ENCODE measurements around the gene ZNF385B. TPM values are rescaled to one million over a fixed set of nuclear protein-coding genes. Genes with fewer than 3 reads are reported as not detected.
A peak's percentile ranks its signal among the peaks of the same experiment; 100 is the strongest.

The ZNF385B gene
- total and polyA plus RNA-seq, 10 of the 15 experiments (the other 5 are each of a cell fraction or from before 2014, with no cell fraction given) = not detected

DNA sequence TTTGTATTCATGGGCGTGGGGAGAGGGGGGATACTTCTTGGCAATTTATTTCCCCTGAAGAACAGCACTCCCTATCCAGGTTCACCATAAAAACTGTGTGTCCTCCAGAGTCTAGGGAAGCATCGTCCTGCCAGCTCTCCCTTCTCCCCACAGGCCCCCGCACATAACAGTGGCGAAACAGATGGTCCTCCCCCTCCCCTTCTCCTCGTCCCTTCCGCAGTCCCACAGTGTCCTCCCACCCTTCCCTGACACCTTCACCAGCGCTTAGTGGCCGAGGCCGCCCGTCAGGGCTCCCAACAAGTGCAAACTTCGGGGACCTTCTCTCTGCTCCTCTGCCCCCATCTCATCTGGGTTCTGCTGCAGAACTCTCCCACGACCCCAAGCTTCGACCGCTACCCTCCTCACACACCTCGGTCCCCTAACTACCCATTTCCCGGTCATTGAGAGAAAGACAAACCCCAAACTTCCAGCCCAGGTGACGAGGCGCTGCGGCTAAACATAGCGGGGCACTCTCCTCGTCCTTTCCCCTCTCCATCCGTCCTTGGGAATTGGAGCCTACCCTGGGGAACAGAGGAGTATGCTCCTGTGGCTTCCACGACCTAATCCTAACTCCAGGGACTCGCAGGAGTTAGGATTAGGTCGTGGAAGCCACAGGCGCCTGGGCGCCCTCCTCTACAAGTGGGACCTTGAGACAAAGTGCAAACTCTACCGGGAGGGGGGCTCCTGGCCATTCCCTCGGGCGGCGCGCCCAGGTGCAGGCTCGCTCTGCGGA lies 971 bp downstream of the ZNF385B start:
- DNase-seq (ENCODE audit: low read depth, low spot score) (no peak), FAIRE-seq (no peak), ATAC-seq (no peak)
- 17% methylated on average over 29 of the region's 34 CpGs for WGBS (ENCODE audit: insufficient coverage, insufficient replicate concordance, low lambda C conversion rate, missing lambda C conversion rate)
- ChIA-PET RAD21 (ENCODE audit: unreplicated experiment) (no interaction called here), SMC1A (ENCODE audit: uncharacterized antibody, unreplicated experiment) (no interaction called here), CTCF (no interaction called here), POLR2A (no interaction called here)
- H3K27ac ChIP-seq (ENCODE audit: control insufficient read depth, insufficient read depth) = no peak overlapping the region
- BruUV-seq (replicated peaks) = no TSS peak
- H2AFZ ChIP-seq (ENCODE audit: control insufficient read depth, low read depth, low read length) = no peak overlapping the region
- H3K36me3 ChIP-seq (ENCODE audit: control insufficient read depth in 2 of 2, insufficient read depth in 2 of 2, low read length in 1 of 2) = no peaks in the 10 kb centered on the region
- no peaks in the 10 kb centered on the region for H3K79me2 ChIP-seq (ENCODE audit: control insufficient read depth, insufficient read depth, low read length)
- H3K4me2 ChIP-seq (ENCODE audit: control insufficient read depth, insufficient read depth) = peak overlapping the region; percentile 60; the same call in 1 of the 2 replicates
- H3K27me3 ChIP-seq (replicated peaks in 1 of 2; ENCODE audit: control insufficient read depth in 2 of 2, insufficient read depth in 2 of 2, low read length in 1 of 2) = peaks cover 5 to 17% of the 10 kb centered on the region in 2 experiments
- H3K4me1 ChIP-seq (ENCODE audit: control insufficient read depth, insufficient read depth, low read length) = no peaks in the 10 kb centered on the region; the same call in 1 of the 2 replicates
- no peaks in the 10 kb centered on the region for H3K9me3 ChIP-seq (replicated peaks; ENCODE audit: control insufficient read depth, insufficient read depth, low read length)
- TF ChIP-seq SMC3 (IDR thresholded peaks at IDR 0.05; ENCODE audit: borderline replicate concordance, low read length) (no peak), SUZ12 (IDR thresholded peaks at IDR 0.05; ENCODE audit: unreplicated experiment) (peak; percentile 95)
- no peak overlapping the region for H3K9ac ChIP-seq (ENCODE audit: control insufficient read depth, insufficient read depth, low read length)
- intact Hi-C loops (cut with micrococcal nuclease; ENCODE audit: unreplicated experiment) = no loop called here
- H3K4me3 ChIP-seq = no peak overlapping the region
- in situ Hi-C loops (cut with MboI) = no loop called here
- H4K20me1 ChIP-seq (ENCODE audit: control insufficient read depth, insufficient read depth) = no peaks in the 10 kb centered on the region

DNA sequence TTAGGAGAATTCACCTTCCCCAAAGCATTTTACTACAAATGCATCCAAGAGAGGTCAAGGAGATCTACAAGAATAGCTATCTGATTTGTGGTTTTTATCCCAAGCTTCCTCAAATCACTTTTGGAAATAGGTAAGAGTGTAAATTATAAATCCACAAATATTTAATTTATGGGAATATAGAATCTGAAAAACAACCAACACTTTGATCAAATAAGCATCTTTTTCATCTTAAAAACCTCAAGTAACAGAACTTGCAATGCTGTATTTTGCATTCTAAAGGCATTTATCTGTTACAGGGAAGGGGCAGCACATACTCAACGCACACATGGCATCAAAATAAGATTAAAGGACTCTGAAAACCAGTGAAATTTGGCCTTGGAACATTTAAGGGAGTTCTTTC lies 1.9 kb downstream of the ZNF385B start:
- in situ Hi-C loops (cut with MboI) = no loop called here
- no peak for ATAC-seq
- H3K9ac ChIP-seq (ENCODE audit: control insufficient read depth, insufficient read depth, low read length) = no peak overlapping the region
- no peak for TF ChIP-seq CREB1 (IDR thresholded peaks at IDR 0.05; ENCODE audit: low read depth)
- no peak for TF ChIP-seq BRCA1 (IDR thresholded peaks at IDR 0.05; ENCODE audit: low read depth, low read length)
- TF ChIP-seq NBN (IDR thresholded peaks at IDR 0.05) = no peak
- no peak for TF ChIP-seq KLF5 (IDR thresholded peaks at IDR 0.05; ENCODE audit: partially characterized antibody)
- TF ChIP-seq, protein P1, sequence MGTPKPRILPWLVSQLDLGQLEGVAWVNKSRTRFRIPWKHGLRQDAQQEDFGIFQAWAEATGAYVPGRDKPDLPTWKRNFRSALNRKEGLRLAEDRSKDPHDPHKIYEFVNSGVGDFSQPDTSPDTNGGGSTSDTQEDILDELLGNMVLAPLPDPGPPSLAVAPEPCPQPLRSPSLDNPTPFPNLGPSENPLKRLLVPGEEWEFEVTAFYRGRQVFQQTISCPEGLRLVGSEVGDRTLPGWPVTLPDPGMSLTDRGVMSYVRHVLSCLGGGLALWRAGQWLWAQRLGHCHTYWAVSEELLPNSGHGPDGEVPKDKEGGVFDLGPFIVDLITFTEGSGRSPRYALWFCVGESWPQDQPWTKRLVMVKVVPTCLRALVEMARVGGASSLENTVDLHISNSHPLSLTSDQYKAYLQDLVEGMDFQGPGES (IDR thresholded peaks at IDR 0.05) = no peak
- no peak for TF ChIP-seq KDM1A (IDR thresholded peaks at IDR 0.05; ENCODE audit: borderline replicate concordance)
- no peak for TF ChIP-seq SMAD1 (IDR thresholded peaks at IDR 0.05; ENCODE audit: low read depth, partially characterized antibody)
- TF ChIP-seq, protein P2, sequence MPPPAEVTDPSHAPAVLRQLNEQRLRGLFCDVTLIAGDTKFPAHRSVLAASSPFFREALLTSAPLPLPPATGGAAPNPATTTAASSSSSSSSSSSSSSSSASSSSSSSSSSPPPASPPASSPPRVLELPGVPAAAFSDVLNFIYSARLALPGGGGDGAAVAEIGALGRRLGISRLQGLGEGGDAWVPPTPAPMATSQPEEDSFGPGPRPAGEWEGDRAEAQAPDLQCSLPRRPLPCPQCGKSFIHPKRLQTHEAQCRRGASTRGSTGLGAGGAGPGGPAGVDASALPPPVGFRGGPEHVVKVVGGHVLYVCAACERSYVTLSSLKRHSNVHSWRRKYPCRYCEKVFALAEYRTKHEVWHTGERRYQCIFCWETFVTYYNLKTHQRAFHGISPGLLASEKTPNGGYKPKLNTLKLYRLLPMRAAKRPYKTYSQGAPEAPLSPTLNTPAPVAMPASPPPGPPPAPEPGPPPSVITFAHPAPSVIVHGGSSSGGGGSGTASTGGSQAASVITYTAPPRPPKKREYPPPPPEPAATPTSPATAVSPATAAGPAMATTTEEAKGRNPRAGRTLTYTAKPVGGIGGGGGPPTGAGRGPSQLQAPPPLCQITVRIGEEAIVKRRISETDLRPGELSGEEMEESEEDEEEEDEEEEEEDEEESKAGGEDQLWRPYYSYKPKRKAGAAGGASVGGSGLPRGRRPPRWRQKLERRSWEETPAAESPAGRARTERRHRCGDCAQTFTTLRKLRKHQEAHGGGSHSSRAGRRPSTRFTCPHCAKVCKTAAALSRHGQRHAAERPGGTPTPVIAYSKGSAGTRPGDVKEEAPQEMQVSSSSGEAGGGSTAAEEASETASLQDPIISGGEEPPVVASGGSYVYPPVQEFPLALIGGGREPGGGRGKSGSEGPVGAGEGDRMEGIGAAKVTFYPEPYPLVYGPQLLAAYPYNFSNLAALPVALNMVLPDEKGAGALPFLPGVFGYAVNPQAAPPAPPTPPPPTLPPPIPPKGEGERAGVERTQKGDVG (CRISPR knock-in tag; IDR thresholded peaks at IDR 0.05) = no peak
- no peak for TF ChIP-seq NR2F1 (conservative IDR thresholded peaks at IDR 0.05)
- TF ChIP-seq, protein P3, sequence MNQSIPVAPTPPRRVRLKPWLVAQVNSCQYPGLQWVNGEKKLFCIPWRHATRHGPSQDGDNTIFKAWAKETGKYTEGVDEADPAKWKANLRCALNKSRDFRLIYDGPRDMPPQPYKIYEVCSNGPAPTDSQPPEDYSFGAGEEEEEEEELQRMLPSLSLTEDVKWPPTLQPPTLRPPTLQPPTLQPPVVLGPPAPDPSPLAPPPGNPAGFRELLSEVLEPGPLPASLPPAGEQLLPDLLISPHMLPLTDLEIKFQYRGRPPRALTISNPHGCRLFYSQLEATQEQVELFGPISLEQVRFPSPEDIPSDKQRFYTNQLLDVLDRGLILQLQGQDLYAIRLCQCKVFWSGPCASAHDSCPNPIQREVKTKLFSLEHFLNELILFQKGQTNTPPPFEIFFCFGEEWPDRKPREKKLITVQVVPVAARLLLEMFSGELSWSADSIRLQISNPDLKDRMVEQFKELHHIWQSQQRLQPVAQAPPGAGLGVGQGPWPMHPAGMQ (IDR thresholded peaks at IDR 0.05; ENCODE audit: borderline replicate concordance) = no peak
- no peak for TF ChIP-seq ZNF274 (IDR thresholded peaks at IDR 0.05; ENCODE audit: insufficient read depth, insufficient read length)

More for the DNA sequence above, 1.9 kb downstream of the ZNF385B start:
- H3K27ac ChIP-seq (ENCODE audit: control insufficient read depth, insufficient read depth) = no peak overlapping the region
- no peak for FAIRE-seq
- BruUV-seq (replicated peaks) = no TSS peak
- POLR2A ChIA-PET = no interaction called here
- H3K4me3 ChIP-seq = no peak overlapping the region
- H3K4me2 ChIP-seq (ENCODE audit: control insufficient read depth, insufficient read depth) = no peak overlapping the region
- H3K4me1 ChIP-seq (ENCODE audit: control insufficient read depth, insufficient read depth, low read length) = no peaks in the 10 kb centered on the region; the same call in 1 of the 2 replicates
- peaks cover 5 to 17% of the 10 kb centered on the region in 2 experiments for H3K27me3 ChIP-seq (replicated peaks in 1 of 2; ENCODE audit: control insufficient read depth in 2 of 2, insufficient read depth in 2 of 2, low read length in 1 of 2)
- H3K79me2 ChIP-seq (ENCODE audit: control insufficient read depth, insufficient read depth, low read length) = no peaks in the 10 kb centered on the region
- 13% methylated on average over 1 of the region's 1 CpG for WGBS (ENCODE audit: insufficient coverage, insufficient replicate concordance, low lambda C conversion rate, missing lambda C conversion rate)
- DNase-seq (ENCODE audit: low read depth, low spot score) = no peak
- CTCF ChIA-PET = no interaction called here
- no peaks in the 10 kb centered on the region for H3K9me3 ChIP-seq (replicated peaks; ENCODE audit: control insufficient read depth, insufficient read depth, low read length)
- H3K36me3 ChIP-seq (ENCODE audit: control insufficient read depth in 2 of 2, insufficient read depth in 2 of 2, low read length in 1 of 2) = no peaks in the 10 kb centered on the region
- intact Hi-C loops (cut with micrococcal nuclease; ENCODE audit: unreplicated experiment) = no loop called here
- SMC1A ChIA-PET (ENCODE audit: uncharacterized antibody, unreplicated experiment) = no interaction called here
- no peak overlapping the region for H2AFZ ChIP-seq (ENCODE audit: control insufficient read depth, low read depth, low read length)
- no peaks in the 10 kb centered on the region for H4K20me1 ChIP-seq (ENCODE audit: control insufficient read depth, insufficient read depth)
- RAD21 ChIA-PET (ENCODE audit: unreplicated experiment) = no interaction called here
